WI38 (cell line): ENCODE data around the gene GPR183.

Experiments used
- H3K4me3 ChIP-seq: 2 replicates; pipeline ENCODE4 v1.5.1; 2011; ENCODE audit warnings: low read depth, mild to moderate bottlenecking, control low read depth, low read length
- TF ChIP-seq, protein P1 (sequence below): IDR thresholded peaks from 2 replicates; pipeline ENCODE4 v1.5.1; 2012; ENCODE audit warnings: low read depth, mild to moderate bottlenecking, control low read depth, low read length

The GPR183 gene

DNA sequence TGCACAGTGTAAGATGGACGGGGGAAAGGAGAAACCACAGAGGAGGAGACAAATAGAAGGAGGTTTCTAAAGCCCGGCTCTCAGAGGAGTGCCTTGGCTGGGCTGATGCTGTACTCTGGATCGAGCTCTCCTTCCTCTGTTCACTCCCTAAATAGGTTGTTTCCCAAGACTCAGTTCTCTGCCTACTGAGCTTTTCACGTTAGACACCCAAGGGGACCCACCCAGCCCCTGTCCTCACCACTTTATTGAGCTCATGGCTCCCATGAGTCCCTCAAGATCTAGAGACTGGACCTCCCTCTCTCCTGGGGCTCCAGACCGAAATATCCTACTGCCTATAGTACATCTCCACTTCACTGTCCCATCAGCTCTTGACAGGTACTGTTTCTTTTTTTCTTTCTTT, 38.1 kb upstream of the GPR183 start:
- TF ChIP-seq, protein P1, sequence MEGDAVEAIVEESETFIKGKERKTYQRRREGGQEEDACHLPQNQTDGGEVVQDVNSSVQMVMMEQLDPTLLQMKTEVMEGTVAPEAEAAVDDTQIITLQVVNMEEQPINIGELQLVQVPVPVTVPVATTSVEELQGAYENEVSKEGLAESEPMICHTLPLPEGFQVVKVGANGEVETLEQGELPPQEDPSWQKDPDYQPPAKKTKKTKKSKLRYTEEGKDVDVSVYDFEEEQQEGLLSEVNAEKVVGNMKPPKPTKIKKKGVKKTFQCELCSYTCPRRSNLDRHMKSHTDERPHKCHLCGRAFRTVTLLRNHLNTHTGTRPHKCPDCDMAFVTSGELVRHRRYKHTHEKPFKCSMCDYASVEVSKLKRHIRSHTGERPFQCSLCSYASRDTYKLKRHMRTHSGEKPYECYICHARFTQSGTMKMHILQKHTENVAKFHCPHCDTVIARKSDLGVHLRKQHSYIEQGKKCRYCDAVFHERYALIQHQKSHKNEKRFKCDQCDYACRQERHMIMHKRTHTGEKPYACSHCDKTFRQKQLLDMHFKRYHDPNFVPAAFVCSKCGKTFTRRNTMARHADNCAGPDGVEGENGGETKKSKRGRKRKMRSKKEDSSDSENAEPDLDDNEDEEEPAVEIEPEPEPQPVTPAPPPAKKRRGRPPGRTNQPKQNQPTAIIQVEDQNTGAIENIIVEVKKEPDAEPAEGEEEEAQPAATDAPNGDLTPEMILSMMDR, result no peak
- H3K4me3 ChIP-seq, result no peak overlapping the region

DNA sequence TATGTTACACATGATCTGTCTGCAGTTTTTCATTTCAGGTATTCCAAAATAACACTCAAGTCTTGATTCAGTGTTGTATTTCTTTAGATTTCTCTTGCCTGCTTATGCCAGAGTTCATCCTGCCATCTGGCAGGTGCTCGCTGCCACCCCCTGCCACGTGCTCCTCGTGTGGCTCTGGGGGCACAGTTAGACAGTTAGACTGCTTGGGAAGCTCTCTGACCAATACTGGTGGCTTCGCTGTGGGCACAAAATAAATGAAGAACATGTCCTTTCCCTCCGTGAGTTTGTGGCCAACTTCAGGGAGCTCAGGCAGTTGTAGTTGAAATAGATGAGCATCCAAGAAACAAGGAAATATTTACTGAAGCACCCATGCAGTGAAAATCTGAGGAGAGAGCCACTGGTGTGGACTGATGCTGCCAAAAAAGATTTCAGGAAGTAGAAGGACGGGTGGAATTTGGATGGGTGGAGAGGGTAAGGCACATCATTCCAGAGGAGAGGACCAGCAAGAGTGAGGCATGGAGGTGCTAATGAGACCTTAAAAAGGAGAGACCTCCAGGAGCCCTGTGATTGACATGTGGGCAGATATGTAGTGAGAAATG, 37.5 kb upstream of the GPR183 start:
- TF ChIP-seq, protein P1, result no peak
- H3K4me3 ChIP-seq, result no peak overlapping the region

DNA sequence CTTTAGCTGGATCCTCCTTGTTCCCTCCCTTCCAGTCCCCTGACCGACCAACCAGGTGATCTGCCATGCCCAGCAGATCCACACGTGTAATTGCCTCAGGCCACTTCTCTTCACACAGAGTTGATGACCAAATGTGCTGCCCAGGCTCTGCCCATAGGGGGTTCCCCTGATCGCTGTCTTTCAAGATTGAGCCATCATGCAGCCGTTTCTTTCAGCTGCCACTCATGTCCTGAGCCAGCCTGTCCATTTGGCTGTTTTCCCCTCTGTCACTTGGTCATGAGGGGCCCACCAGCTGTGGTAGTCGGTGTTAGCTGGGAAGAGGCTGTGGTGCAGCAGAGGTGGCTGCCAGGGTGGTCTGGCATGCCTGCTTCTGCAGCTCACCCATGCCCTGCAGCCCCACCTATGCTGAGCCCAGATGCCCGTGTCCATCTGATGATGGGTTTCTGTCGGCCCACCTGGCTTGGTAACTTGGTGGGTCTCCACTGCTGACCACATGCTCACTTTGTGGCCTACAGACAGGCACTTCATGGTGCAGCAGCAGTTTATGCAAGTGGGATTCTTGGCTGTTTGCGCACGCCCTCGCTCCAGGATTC, 35.6 kb upstream of the GPR183 start:
- TF ChIP-seq, protein P1, result no peak
- no peak overlapping the region for H3K4me3 ChIP-seq

DNA sequence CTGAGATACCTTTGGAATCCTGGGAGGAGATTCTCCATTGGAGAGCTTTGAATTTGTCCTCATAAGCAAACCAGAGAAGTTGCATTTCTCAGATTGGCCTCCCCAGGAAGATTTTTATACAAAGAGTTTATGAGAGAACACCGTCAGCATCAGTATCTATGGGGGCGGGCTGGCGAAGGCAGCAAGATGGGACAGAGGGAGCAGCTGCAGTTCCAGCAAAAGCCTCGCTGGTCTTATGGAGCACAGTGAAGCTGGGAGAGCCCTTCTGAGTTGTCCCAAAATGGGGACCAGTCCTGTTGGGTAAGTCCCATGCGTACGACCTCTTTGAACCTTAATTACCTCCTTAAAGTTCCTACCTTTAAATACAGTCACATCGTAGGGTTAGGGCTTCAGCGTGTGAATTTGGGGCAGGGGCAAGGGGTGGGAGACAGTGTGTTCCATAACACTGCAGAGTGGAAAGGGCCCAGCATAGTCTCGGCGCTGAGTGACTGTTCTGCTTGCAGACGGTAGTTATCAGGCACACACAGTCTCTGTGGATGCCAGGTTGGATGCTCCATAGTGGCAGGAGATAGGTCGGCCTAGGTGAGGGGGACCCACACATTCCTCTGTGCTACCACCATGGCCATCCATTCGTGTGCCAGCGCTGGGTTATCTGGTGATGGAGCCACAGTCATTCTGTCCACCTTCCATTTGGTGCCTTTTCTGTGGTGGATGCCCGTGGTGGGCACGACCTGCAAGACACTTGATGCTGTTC, 34.9 kb upstream of the GPR183 start:
- TF ChIP-seq, protein P1, result no peak
- no peak overlapping the region for H3K4me3 ChIP-seq

DNA sequence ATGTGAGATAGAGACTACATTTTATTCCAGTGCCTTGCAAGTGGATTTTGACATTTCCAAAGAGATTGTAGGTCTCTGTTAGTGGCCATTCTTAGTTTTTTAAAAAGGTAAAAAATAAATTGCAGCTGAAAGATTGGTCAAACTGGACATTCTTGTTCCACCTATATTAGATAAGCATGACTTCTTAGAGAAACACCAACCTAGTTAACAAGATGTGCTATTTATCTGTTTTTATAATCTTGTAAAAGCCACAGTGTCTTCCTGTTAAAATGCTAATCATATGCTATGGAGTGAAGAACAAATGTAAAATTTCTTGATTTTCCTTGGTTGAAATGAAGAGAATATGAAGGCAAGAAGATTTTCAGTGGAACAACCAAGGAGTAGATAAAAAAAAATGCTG, 33.4 kb upstream of the GPR183 start:
- no peak overlapping the region for H3K4me3 ChIP-seq
- TF ChIP-seq, protein P1, result no peak

DNA sequence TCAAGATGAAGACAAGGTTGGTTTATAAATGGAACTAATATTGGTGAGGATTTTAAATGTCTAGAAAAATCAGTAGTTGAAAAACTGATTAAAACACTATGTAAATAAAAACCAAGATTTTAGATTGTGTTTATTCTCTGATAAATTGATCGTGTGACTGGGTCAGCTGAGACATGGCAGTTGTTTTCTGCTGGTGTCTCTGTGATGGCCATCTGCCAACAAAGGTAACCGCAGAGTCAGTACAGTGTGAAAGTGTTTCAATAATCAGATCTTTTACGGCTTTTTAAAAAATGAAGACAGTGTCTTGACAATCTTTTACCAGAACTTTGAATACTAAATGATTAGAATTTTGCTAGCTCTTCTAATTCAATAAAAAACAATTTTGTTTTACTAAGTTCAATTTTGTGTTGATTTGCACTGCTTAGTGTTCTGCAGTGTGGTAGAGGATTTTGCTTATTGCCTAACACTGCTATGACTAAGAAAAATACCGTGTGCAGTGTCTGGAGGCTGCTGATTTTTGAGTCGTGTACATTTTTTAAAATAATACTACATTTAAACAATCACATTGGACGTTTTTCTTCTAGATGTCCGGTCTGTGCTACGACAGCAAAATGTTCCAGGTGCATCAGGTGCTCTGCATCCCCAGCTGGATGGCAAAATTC, 32.7 kb upstream of the GPR183 start:
- no peak overlapping the region for H3K4me3 ChIP-seq
- TF ChIP-seq, protein P1, result no peak
